Measurements from ENCODE around the gene MYO10.

DNA sequence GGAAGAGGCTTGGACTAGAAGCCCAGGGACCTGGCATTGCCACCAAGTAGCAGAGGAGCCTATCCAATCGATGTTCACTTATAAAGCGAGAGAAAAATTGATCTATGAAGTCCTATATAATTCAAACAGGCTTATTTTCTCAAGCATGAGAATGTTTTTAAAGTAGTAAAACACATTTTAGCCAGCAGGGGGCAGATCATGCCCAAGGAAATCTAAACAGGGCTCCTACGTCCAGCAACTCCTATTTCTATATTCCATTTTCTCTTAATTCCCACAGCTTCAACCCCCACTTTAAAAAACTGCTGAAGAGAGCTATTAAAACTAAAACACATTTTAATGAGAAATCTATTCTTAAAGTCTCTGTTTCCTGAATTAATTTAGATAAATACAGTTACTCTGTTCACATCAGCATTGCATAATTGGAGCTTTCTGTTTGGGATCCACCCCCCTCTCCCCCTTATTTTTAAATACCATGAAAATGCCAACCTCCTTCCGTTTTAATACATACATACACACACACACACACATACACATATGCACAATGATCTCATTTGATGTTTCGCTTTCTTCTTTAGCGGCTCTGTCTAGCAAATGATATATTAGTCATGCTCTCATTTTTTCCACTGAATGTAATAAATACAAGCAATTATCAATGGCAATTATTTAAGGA, 144.9 kb downstream of the MYO10 start:
- TF ChIP-seq CTCF (IDR thresholded peaks at IDR 0.05) (peak; percentile 60 to 81 (median 69)), POLR2A (IDR thresholded peaks at IDR 0.05) (no peak)
